Subcutaneous abdominal adipose tissue (tissue), 5 donors: ENCODE results near the gene HDAC2.
A peak's percentile ranks its signal among the peaks of the same experiment; 100 is the strongest.
"Not testable (repeated sequence)": the region's sequence is repeated elsewhere in the genome, so short reads cannot be mapped to it uniquely, and the experiment has no call there.

ENCODE experiments used
- H3K27ac ChIP-seq: one replicate; pipeline ENCODE4 v1.7.0; 2013; ENCODE audit warnings: low read depth, mild to moderate bottlenecking, inconsistent platforms, low read length, moderate library complexity
- H3K27me3 ChIP-seq, 5 donors: one replicate each; pipeline ENCODE4 v1.7.0; 2013; ENCODE audit warnings: low read length in 5 of 5, inconsistent platforms in 1 of 5; ENCODE audit not compliant: control insufficient read depth in 5 of 5, insufficient read depth in 4 of 5
- H3K36me3 ChIP-seq, 5 donors: one replicate each; pipeline ENCODE4 v1.7.0; 2013; ENCODE audit warnings: low read length in 5 of 5; ENCODE audit not compliant: control insufficient read depth in 5 of 5, insufficient read depth in 5 of 5
- H3K4me1 ChIP-seq, 5 donors: one replicate each; pipeline ENCODE4 v1.7.0; 2013; ENCODE audit warnings: low read length in 5 of 5, mild to moderate bottlenecking in 3 of 5, moderate library complexity in 1 of 5; ENCODE audit not compliant: control insufficient read depth in 5 of 5, insufficient read depth in 5 of 5
- H3K4me3 ChIP-seq, 5 donors: one replicate each; pipeline ENCODE4 v1.7.0; 2013; ENCODE audit warnings: low read length in 5 of 5, low read depth in 1 of 5
- H3K9ac ChIP-seq, 5 donors: one replicate each; pipeline ENCODE4 v1.7.0; 2013; ENCODE audit warnings: low read length in 5 of 5, mild to moderate bottlenecking in 4 of 5, moderate library complexity in 3 of 5
- H3K9me3 ChIP-seq, 5 donors: one replicate each; pipeline ENCODE4 v1.7.0; 2013; ENCODE audit warnings: low read length in 5 of 5; ENCODE audit not compliant: control insufficient read depth in 5 of 5
- donor health status: healthy.
- donor health status: healthy.
- donor health status: healthy.
- donor health status: healthy.
- donor health status: healthy.

Gene HDAC2

DNA sequence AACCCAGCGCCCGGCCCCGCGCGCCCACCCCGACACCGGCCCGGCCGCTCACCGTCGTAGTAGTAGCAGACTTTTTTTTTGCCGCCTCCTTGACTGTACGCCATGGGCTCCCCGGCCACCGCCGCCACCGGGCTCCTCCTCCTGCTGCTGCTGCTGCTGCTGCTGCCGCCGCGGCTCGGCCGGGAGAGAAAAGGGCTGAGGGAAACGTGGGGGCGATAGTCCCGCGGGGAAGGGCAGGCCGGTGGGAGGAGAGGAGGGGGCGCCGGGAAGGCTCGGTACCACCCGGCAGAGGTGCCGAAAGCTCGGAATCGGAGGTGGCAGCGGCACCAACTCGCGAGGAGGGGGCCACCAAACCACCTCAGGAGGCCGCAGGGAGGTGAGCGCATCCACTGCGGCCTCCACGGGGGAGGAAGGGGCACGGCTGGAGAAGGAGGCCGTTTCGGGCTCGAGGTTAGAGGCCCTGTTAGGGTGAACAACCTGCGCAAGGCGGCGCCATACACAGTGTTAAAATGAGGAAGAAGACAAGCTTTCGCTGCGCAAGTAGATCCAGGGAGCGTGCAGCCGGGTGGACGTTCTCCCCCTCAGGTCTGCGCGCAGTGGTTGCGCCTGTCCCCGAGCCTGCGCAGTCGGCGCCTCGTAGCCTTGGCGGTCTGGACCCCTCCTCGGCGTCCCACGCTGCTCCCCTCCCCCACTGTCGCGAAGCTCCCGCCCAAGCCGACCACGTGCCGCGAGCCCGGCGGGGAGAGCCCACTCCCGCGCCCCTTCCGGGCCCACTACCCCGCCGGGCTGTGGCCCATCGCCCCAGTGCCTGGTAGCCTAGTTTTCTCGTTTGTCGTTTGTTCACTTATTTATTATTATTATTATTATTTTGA is at the start of gene HDAC2:
Gene HDAC2 (minus strand): TSS at position 344 of the 872 bp plus-strand sequence. CDS start 240 bp downstream, at position 104.
- H3K27ac ChIP-seq = peak within 1 kb of the TSS; percentile 88
- no peaks in the 10 kb centered on the region for H3K9me3 ChIP-seq
- no peaks in the 10 kb centered on the region for H3K27me3 ChIP-seq
- peak within 1 kb of the TSS; percentile 80 to 97 (median 90) for H3K4me3 ChIP-seq
- H3K4me1 ChIP-seq = peaks cover 0 to 30% (median 23%) of the 10 kb centered on the region in 5 donors
- peak within 1 kb of the TSS; percentile 16 to 98 (median 90) for H3K9ac ChIP-seq
- no peaks in the 10 kb centered on the region for H3K36me3 ChIP-seq

DNA sequence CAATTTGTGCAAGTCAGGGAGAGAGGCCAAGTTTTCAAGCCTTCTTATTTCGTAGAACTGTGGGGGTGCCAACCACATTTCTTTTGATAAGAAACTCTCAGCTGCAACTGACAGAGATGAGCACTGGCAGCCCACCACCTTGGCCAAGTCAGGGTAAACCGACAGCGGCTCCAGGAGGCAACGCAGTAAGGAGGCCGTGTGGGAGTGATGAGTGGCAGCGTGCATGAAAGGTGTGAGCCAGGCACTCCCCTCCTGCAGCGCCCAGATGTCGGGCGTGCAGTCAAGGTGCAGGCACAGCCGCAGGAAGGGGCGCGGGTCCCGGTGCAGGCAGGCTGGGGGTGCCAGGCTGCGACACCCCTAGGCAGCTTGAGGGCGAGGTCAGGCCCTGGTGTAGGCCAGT is 49.2 kb upstream of the HDAC2 start:
- Histone ChIP-seq H3K9ac (no peak overlapping the region), H3K9me3 (no peaks in the 10 kb centered on the region), H3K4me3 (no peak overlapping the region), H3K27ac (no peak overlapping the region), H3K27me3 (no peaks in the 10 kb centered on the region), H3K36me3 (no peaks in the 10 kb centered on the region), H3K4me1 (no peaks in the 10 kb centered on the region)

GRCh38 chr6:114017146-114017545 is 46.2 kb upstream of the HDAC2 start:
- not testable (repeated sequence) for H3K4me3 ChIP-seq, H3K36me3 ChIP-seq, H3K27me3 ChIP-seq, H3K9me3 ChIP-seq, H3K27ac ChIP-seq, H3K4me1 ChIP-seq, H3K9ac ChIP-seq

DNA sequence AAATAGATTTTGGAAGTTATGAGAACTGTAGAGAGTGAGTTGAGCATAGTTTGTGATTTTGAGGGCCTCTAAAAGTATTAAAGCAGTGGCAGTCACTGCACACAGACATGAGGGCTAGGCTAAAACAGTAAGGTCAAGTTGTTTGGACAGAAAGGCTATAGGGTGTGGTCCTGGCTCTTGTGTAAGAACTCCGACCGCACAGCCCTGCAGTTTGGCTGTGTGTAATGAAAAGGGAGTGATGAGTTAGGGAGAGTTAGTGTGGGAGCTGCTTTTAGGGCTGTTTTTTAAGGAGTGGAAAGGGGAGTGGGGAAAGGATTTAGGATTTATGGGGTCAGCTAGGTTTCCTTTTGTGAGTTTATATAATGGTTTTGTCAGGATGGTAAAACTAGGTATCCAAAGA is 43.2 kb upstream of the HDAC2 start:
- not testable (repeated sequence) for H3K4me3 ChIP-seq, H3K36me3 ChIP-seq, H3K27me3 ChIP-seq, H3K27ac ChIP-seq, H3K4me1 ChIP-seq, H3K9ac ChIP-seq, H3K9me3 ChIP-seq

- not testable (repeated sequence) for H3K27me3 ChIP-seq, H3K36me3 ChIP-seq, H3K4me1 ChIP-seq, H3K9ac ChIP-seq, H3K9me3 ChIP-seq, H3K27ac ChIP-seq, H3K4me3 ChIP-seq
Observed at GRCh38 chr6:114011486-114011885, 40.5 kb upstream of the HDAC2 start.

- H3K36me3 ChIP-seq = no peaks in the 10 kb centered on the region
- no peaks in the 10 kb centered on the region for H3K27me3 ChIP-seq
- no peaks in the 10 kb centered on the region for H3K9me3 ChIP-seq
- H3K27ac ChIP-seq = no peak overlapping the region
- H3K4me1 ChIP-seq = peaks cover 0 to 4% (median 0%) of the 10 kb centered on the region in 5 donors
- no peak overlapping the region for H3K4me3 ChIP-seq
- H3K9ac ChIP-seq = no peak overlapping the region
Observed at GRCh38 chr6:114010540-114010939, 39.6 kb upstream of the HDAC2 start.

- H3K4me1 ChIP-seq = peaks cover 0 to 4% (median 0%) of the 10 kb centered on the region in 5 donors
- H3K36me3 ChIP-seq = no peaks in the 10 kb centered on the region
- H3K9me3 ChIP-seq = no peaks in the 10 kb centered on the region
- H3K27me3 ChIP-seq = no peaks in the 10 kb centered on the region
- H3K27ac ChIP-seq = no peak overlapping the region
- no peak overlapping the region for H3K9ac ChIP-seq
- H3K4me3 ChIP-seq = no peak overlapping the region
Observed at GRCh38 chr6:114009192-114009591, 38.2 kb upstream of the HDAC2 start.

DNA sequence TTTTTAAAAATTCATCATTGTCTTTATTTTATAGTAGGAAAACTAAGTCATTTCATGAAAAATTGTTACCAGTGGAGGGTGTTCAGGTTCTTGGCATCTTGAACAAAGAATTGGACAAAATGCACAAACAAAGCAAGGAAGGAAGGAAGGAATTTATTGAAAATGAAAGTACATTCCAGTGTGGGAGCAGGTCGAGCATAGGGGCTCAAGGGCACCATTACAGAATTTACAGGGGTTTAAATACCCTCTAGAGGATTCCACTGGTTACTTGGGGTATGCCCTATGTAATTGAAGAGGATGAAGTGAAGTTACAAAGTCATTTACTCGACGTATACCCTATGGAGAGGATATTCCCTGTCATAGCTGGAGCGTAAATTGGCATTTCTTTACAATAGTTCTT is 37.4 kb upstream of the HDAC2 start:
- Histone ChIP-seq H3K4me1 (peaks cover 0 to 4% (median 0%) of the 10 kb centered on the region in 5 donors), H3K36me3 (no peaks in the 10 kb centered on the region), H3K27me3 (no peaks in the 10 kb centered on the region), H3K9me3 (no peaks in the 10 kb centered on the region), H3K4me3 (no peak overlapping the region), H3K9ac (no peak overlapping the region), H3K27ac (no peak overlapping the region)

DNA sequence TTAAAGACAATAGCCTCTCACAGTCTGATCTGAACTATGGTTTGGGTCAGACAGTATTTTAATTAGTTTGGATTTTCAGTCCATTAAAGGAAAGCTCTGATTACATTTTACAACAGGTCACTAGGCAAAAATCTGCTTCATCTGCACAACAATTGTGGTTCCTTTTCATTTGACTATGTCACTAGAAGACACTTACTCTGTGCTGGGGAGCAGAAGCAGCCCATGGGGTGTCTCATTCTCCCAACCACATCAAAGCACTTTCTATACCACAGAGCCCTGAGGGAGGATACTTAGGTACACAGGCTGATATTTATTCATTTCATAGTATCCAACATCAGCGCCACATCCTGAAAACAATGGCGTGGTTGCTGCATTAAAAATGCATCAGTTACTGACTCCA is 36.6 kb upstream of the HDAC2 start:
- Histone ChIP-seq H3K9me3 (no peaks in the 10 kb centered on the region), H3K4me3 (no peak overlapping the region), H3K36me3 (no peaks in the 10 kb centered on the region), H3K4me1 (peaks cover 0 to 4% (median 0%) of the 10 kb centered on the region in 5 donors), H3K27ac (no peak overlapping the region), H3K27me3 (no peaks in the 10 kb centered on the region), H3K9ac (no peak overlapping the region)

GRCh38 chr6:114001354-114001753 is 30.4 kb upstream of the HDAC2 start:
- no peak overlapping the region for H3K4me3 ChIP-seq
- peaks cover 0 to 7% (median 5%) of the 10 kb centered on the region in 5 donors for H3K4me1 ChIP-seq
- H3K36me3 ChIP-seq = no peaks in the 10 kb centered on the region
- no peak overlapping the region for H3K27ac ChIP-seq
- no peaks in the 10 kb centered on the region for H3K27me3 ChIP-seq
- H3K9me3 ChIP-seq = no peaks in the 10 kb centered on the region
- H3K9ac ChIP-seq = no peak overlapping the region
